GM12875 (cell line): ENCODE data around the gene ALG11.

Experiments
- H3K4me3 ChIP-seq: one replicate; pipeline ENCODE4 v1.5.1; 2011; ENCODE audit warnings: low read depth, low read length, control low read depth
- TF ChIP-seq, protein P1 (sequence below): IDR thresholded peaks from 2 replicates; pipeline ENCODE4 v1.5.1; 2011; ENCODE audit warnings: low read depth, mild to moderate bottlenecking, control low read depth, inconsistent platforms, low read length, moderate library complexity, borderline replicate concordance; ENCODE audit not compliant: insufficient read depth

ALG11 gene, protein sequence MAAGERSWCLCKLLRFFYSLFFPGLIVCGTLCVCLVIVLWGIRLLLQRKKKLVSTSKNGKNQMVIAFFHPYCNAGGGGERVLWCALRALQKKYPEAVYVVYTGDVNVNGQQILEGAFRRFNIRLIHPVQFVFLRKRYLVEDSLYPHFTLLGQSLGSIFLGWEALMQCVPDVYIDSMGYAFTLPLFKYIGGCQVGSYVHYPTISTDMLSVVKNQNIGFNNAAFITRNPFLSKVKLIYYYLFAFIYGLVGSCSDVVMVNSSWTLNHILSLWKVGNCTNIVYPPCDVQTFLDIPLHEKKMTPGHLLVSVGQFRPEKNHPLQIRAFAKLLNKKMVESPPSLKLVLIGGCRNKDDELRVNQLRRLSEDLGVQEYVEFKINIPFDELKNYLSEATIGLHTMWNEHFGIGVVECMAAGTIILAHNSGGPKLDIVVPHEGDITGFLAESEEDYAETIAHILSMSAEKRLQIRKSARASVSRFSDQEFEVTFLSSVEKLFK

DNA sequence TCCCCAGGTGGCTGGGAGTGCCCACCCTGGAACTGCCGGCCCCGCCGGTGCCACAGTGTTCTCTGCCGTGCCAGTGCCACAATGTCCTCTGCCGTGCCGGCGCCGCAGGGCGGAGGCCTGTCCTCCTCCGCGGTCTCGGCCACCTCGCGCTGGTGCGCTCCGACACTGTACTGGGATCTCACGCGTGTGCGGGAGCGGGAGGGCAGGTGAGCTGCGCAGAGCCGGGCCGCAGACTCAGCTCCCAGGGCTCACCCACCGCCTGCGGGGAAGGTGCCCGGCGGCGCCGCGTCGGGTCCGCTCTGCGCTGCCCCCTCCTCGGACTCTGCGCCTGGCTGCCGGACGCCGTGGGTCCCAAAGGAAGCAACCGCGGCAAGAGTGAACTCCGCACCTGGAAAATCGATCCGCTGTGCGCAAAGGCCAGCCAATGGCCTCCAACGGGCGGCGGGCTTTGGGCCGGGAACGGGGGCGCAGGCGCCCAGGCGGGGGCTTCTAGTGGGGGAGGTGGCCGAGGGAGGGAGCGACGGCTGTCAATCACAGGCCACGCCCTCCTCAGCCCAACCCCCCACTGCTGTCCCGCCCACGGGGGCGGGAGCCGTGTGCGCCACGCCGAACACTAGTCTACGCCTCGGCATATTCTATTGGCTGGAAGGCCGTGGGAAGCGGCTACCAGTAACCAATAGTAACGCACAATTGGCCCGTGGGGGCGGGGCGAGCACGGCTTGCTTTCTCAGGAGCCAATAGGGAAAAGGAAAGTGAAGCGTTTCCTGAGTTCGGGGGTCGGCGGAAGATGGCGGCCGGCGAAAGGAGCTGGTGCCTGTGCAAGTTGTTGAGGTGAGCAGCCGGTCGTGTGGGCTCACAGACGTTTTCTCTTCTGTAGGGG, at the start of gene ALG11:
ALG11 (plus strand) TSS at position 767 of the 880 bp plus-strand sequence; CDS start at position 788, 21 bp downstream.
- TF ChIP-seq, protein P1, sequence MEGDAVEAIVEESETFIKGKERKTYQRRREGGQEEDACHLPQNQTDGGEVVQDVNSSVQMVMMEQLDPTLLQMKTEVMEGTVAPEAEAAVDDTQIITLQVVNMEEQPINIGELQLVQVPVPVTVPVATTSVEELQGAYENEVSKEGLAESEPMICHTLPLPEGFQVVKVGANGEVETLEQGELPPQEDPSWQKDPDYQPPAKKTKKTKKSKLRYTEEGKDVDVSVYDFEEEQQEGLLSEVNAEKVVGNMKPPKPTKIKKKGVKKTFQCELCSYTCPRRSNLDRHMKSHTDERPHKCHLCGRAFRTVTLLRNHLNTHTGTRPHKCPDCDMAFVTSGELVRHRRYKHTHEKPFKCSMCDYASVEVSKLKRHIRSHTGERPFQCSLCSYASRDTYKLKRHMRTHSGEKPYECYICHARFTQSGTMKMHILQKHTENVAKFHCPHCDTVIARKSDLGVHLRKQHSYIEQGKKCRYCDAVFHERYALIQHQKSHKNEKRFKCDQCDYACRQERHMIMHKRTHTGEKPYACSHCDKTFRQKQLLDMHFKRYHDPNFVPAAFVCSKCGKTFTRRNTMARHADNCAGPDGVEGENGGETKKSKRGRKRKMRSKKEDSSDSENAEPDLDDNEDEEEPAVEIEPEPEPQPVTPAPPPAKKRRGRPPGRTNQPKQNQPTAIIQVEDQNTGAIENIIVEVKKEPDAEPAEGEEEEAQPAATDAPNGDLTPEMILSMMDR, result no peak
- peak within 1 kb of the TSS; percentile 69 for H3K4me3 ChIP-seq

DNA sequence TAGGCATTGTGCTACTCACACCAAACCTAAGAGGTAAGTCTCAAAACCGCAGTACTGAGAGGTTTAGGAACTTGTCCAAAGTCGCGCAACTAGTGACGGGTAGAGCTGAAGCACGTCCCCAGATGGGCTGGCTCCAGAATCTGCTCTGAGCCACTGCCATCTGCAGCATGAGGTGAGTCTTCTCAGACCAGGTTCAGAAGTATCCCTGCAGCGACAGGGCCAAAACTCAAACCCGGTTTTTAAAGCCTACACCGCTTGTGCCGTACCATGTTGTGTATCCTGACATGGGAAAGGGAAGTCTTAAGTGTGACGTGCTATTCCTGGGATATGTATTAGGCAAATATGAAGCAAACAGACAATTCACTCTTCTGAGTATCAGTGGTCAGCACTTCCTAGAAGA, 46.0 kb upstream of the ALG11 start:
- no peak overlapping the region for H3K4me3 ChIP-seq
- TF ChIP-seq, protein P1, result no peak

DNA sequence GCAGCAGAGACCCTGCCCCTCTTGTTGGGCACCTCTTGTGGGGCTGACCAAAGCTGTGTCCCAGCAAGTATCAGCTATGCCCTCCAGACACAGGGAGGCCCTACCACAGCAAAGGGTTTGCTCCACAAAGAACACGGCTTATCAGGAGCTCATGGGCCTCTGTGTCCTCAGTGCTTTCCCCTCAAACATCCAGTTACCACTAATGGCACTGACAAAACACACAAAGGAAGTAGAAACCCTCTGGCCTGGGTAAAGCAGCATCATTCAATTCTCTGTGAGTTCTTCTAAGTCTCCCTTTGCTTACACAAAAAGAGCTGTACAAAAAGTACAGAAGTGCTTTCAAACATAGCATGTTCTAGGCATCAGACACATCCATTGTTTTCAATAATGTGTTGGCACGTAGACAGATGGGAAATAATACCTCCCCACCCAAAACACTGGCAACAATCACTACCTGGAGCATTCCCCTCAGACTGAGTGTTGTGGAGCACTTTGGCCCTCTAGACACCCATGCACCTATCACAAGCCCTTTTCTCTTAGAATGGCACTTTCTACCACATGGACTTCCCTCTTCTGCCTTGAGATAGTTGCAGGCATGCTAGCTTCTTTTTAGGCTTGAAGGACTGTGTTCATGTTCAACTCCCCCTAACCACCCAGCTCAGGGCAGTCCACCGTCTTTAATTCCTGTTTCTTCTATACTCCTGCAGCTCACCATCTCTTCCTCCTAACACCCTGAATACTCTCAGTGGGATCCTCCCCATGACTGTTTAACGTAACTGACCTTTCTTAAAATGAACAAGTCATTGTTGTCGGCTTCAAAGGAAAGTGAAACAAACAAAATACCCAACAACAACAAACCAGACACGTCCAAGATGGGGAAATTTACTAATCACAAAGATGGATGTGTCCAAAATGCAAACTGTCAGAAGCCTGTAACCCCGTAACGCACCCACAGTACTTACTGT, 44.4 kb upstream of the ALG11 start:
- TF ChIP-seq, protein P1, result no peak
- H3K4me3 ChIP-seq, result no peak overlapping the region

DNA sequence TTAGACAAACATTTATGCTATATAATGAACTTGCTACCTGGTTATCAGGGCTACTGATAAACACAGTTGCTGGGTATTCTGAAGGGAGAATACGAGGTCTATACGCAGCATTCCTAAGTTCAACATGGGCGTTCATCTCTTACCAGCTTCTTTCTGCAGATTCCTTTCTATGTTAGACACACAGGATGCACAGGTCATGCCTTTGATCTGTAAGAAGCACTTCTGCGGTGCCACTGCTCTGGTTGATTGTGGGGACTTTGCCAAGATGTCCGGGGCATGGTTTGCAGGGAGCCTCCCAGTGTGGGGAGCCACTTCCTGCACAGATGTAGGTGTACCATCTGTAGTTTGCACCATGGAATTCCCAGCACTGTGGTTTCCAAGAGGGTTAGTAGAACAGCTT, 41.8 kb upstream of the ALG11 start:
- TF ChIP-seq, protein P1, result no peak
- H3K4me3 ChIP-seq, result no peak overlapping the region

DNA sequence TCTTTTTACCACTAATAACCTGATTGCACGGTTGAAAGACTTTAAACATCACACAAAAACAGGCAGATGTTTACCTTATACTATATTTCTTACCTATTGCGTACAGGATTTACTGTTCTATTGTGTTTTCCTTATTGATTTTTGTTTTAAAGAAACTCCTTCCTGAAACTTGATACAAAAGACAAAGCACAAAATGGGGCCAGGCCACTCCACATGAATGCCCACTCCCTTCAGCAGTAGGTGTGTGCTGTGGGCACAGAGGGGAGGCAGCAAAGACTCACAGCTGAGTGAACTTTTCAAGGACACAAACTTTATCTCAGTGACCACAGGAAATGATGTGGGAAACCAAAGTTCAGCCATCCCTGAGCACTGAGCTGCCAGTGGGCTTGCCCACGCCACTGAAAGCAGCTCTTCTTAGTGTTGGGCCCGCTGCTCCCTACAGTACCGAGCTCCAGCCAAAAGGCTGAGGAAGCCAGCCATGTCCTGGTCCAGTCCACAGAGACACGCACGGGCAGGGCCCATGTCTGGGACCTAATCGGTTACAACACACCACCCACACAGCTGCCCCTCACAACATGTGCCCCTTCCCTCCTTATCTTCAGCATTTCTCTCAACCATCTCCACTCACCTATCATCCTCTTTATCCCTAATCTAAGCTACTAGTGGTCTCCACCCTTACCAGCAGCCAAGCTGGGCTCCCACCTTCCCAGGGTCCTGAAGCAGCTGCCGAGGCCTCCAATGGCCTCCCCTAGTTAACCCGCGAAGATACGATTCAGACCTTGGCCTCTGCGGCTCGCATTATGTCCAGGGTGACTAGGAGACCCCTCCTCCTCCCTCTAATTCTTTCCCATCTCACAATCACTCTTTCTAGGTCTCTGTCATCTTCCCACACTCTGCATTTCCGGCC, 40.4 kb upstream of the ALG11 start:
- no peak overlapping the region for H3K4me3 ChIP-seq
- TF ChIP-seq, protein P1, result no peak
